ENCODE results near the gene LOXHD1. TPM values are rescaled to one million over a fixed set of nuclear protein-coding genes. Genes with fewer than 3 reads are reported as not detected.
A peak's percentile ranks its signal among the peaks of the same experiment; 100 is the strongest.

The LOXHD1 gene
- total and polyA plus RNA-seq, 2 donors from 2014 or later = 0.25 TPM; not detected in 1

DNA sequence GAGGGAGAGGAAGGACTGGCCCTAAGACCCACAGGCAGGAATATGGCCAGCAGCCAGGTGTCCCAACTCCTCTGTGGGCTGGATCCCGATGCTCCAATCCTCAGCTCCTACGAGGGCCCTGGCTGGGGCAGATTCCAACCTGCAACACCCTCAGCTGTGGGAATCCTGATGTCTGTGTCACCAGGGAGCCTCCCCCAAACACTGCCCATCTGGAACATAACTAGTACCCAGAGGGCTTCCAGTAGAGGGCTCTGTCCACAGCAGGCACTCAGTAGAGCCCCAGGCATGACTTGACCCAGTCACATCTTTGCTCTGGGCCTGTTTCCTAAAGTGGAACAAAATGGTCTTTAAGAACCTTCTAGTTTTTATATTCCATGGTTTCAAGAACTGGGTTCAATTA lies 20.6 kb upstream of the LOXHD1 start:
- peak in 3 of 5 donors; percentile 36 to 55 (median 51) for DNase-seq
- intact Hi-C loops (cut with DNase I) = no loop called here
- Histone ChIP-seq H3K4me1 (ENCODE audit: control insufficient read depth in 2 of 3, insufficient read depth in 2 of 3, low read depth in 1 of 3, low read length in 3 of 3) (peaks cover 2 to 21% (median 3%) of the 10 kb centered on the region in 3 donors), H3K27ac (ENCODE audit: low read depth in 2 of 2, low read length in 2 of 2) (peak overlapping the region in 1 of 2 donors; percentile 85), H3K9me3 (ENCODE audit: control insufficient read depth in 2 of 3, insufficient read depth in 1 of 3, low read length in 3 of 3) (no peaks in the 10 kb centered on the region), H3K36me3 (ENCODE audit: control insufficient read depth in 2 of 3, insufficient read depth in 3 of 3, low read length in 3 of 3) (no peaks in the 10 kb centered on the region), H3K27me3 (ENCODE audit: control insufficient read depth, insufficient read depth, low read length) (no peaks in the 10 kb centered on the region), H3K4me3 (ENCODE audit: low read length in 3 of 3) (no peak overlapping the region), H3K9ac (ENCODE audit: low read length in 3 of 3) (no peak overlapping the region)
- TF ChIP-seq CTCF (IDR thresholded peaks at IDR 0.05; ENCODE audit: borderline replicate concordance, extremely low read depth, insufficient read depth) = no peak
- no peak for FAIRE-seq

- intact Hi-C loops (cut with DNase I) = no loop called here
- Histone ChIP-seq H3K9me3 (ENCODE audit: control insufficient read depth in 2 of 3, insufficient read depth in 1 of 3, low read length in 3 of 3) (no peaks in the 10 kb centered on the region), H3K27ac (ENCODE audit: low read depth in 2 of 2, low read length in 2 of 2) (peak overlapping the region in 1 of 2 donors; percentile 85), H3K36me3 (ENCODE audit: control insufficient read depth in 2 of 3, insufficient read depth in 3 of 3, low read length in 3 of 3) (no peaks in the 10 kb centered on the region), H3K27me3 (ENCODE audit: control insufficient read depth, insufficient read depth, low read length) (no peaks in the 10 kb centered on the region), H3K4me3 (ENCODE audit: low read length in 3 of 3) (no peak overlapping the region), H3K4me1 (ENCODE audit: control insufficient read depth in 2 of 3, insufficient read depth in 2 of 3, low read depth in 1 of 3, low read length in 3 of 3) (peaks cover 2 to 21% (median 3%) of the 10 kb centered on the region in 3 donors), H3K9ac (ENCODE audit: low read length in 3 of 3) (no peak overlapping the region)
- FAIRE-seq (no peak), DNase-seq (peak in 4 of 5 donors; percentile 73 to 86 (median 80))
- no peak for TF ChIP-seq CTCF (IDR thresholded peaks at IDR 0.05; ENCODE audit: borderline replicate concordance, extremely low read depth, insufficient read depth)
These were observed 19.3 kb upstream of the LOXHD1 start for GRCh38 chr18:46676182-46676835.

GRCh38 chr18:46675112-46675511 lies 18.1 kb upstream of the LOXHD1 start:
- DNase-seq = no peak
- TF ChIP-seq CTCF (IDR thresholded peaks at IDR 0.05; ENCODE audit: borderline replicate concordance, extremely low read depth, insufficient read depth) = no peak
- intact Hi-C loops (cut with DNase I) = no loop called here
- no peak overlapping the region for H3K27ac ChIP-seq (ENCODE audit: low read depth in 2 of 2, low read length in 2 of 2)
- no peaks in the 10 kb centered on the region for H3K36me3 ChIP-seq (ENCODE audit: control insufficient read depth in 2 of 3, insufficient read depth in 3 of 3, low read length in 3 of 3)
- H3K27me3 ChIP-seq (ENCODE audit: control insufficient read depth, insufficient read depth, low read length) = no peaks in the 10 kb centered on the region
- no peak overlapping the region for H3K9ac ChIP-seq (ENCODE audit: low read length in 3 of 3)
- H3K4me3 ChIP-seq (ENCODE audit: low read length in 3 of 3) = no peak overlapping the region
- H3K9me3 ChIP-seq (ENCODE audit: control insufficient read depth in 2 of 3, insufficient read depth in 1 of 3, low read length in 3 of 3) = no peaks in the 10 kb centered on the region
- no peak for FAIRE-seq
- peaks cover 2 to 21% (median 3%) of the 10 kb centered on the region in 3 donors for H3K4me1 ChIP-seq (ENCODE audit: control insufficient read depth in 2 of 3, insufficient read depth in 2 of 3, low read depth in 1 of 3, low read length in 3 of 3)
